SU-DHL-6 (cell line): ENCODE measurements around the gene AANAT.

Source experiments
- H2AFZ ChIP-seq: fragments of 200-600 bp; sonication (generic); 2 replicates; pipeline ENCODE4 v1.6.1; 2014; ENCODE audit warnings: low read depth, mild to moderate bottlenecking, moderate library complexity, mixed read lengths, antibody characterized with exemption, low read length; ENCODE audit not compliant: severe bottlenecking
- H3F3A ChIP-seq: fragments of 200-600 bp; shearing (Covaris generic); 2 replicates; pipeline ENCODE4 v1.6.0; 2016; ENCODE audit warnings: antibody characterized with exemption, mild to moderate bottlenecking; ENCODE audit not compliant: insufficient read depth
- H3K27ac ChIP-seq: fragments of 200-600 bp; sonication (generic); 2 replicates; pipeline ENCODE4 v1.5.1; 2016; ENCODE audit warnings: low read depth, mild to moderate bottlenecking, low read length, moderate library complexity, mixed read lengths
- H3K27me3 ChIP-seq: fragments of 200-600 bp; sonication (generic), shearing (Covaris generic); 2 replicates; pipeline ENCODE4 v1.6.0; 2014; ENCODE audit warnings: mild to moderate bottlenecking, low read length
- H3K36me3 ChIP-seq: fragments of 200-600 bp; sonication (generic); 2 replicates; pipeline ENCODE4 v1.6.1; 2014; ENCODE audit warnings: mild to moderate bottlenecking, low read length, mixed read lengths
- H3K4me2 ChIP-seq: fragments of 300-600, 200-600 bp; shearing (Covaris generic), sonication (generic); 2 replicates; pipeline ENCODE4 v1.6.0; 2014; ENCODE audit warnings: low read length, low read depth, mild to moderate bottlenecking; ENCODE audit not compliant: poor library complexity, severe bottlenecking
- H3K4me3 ChIP-seq: fragments of 200-600 bp; sonication (generic); 2 replicates; pipeline ENCODE4 v1.5.1; 2014; ENCODE audit warnings: antibody characterized with exemption, low read length, mild to moderate bottlenecking, mixed read lengths; ENCODE audit not compliant: insufficient read depth, poor library complexity, severe bottlenecking
- H3K79me2 ChIP-seq: fragments of 200-600 bp; sonication (generic); 2 replicates; pipeline ENCODE4 v1.6.1; 2014; ENCODE audit warnings: mild to moderate bottlenecking, low read length, moderate library complexity; ENCODE audit not compliant: insufficient read depth
- H3K9ac ChIP-seq: fragments of 200-600 bp; sonication (generic); 2 replicates; pipeline ENCODE4 v1.7.0; 2014; ENCODE audit warnings: mild to moderate bottlenecking, low read length
- H3K9me2 ChIP-seq: fragments of 200-600 bp; sonication (generic); replicated peaks from 2 replicates; pipeline ENCODE4 v1.6.1; 2014; ENCODE audit warnings: low read length; ENCODE audit not compliant: insufficient read depth
- H3K9me3 ChIP-seq: fragments of 200-600 bp; sonication (generic); 2 replicates; pipeline ENCODE4 v1.6.1; 2014; ENCODE audit warnings: low read length, mixed read lengths; ENCODE audit not compliant: insufficient read depth
- H4K20me1 ChIP-seq: fragments of 200-600 bp; sonication (generic); 2 replicates; pipeline ENCODE4 v1.6.1; 2014; ENCODE audit warnings: low read depth, mild to moderate bottlenecking, antibody characterized with exemption, low read length, moderate library complexity, mixed read lengths
- EZH2phosphoT487 ChIP-seq: fragments of 200-600 bp; sonication (generic), shearing (Covaris generic); conservative IDR thresholded peaks from 2 replicates; pipeline ENCODE4 v1.6.1; 2018; ENCODE audit warnings: mild to moderate bottlenecking, antibody characterized with exemption, low read length, moderate library complexity, mixed read lengths
- TF ChIP-seq, protein P1 (sequence below): fragments of 200-600 bp; sonication (generic); IDR thresholded peaks from one replicate; pipeline ENCODE4 v1.5.1; 2017; ENCODE audit warnings: antibody characterized with exemption, mild to moderate bottlenecking, low read length, moderate library complexity; ENCODE audit not compliant: insufficient read depth, poor library complexity, severe bottlenecking

The AANAT gene

GRCh38 chr17:76469076-76469990 is 1.9 kb downstream of the AANAT start:
- Histone ChIP-seq H3K9ac (no peak overlapping the region), H3K4me3 (no peak overlapping the region), H3K27me3 (no peaks in the 10 kb centered on the region), H3K9me3 (no peaks in the 10 kb centered on the region), H3F3A (no peaks in the 10 kb centered on the region), H3K9me2 (no peaks in the 10 kb centered on the region), H2AFZ (no peak overlapping the region), H3K79me2 (no peaks in the 10 kb centered on the region), H3K36me3 (no peaks in the 10 kb centered on the region), H3K4me2 (no peak overlapping the region), H3K27ac (no peak overlapping the region), H4K20me1 (no peaks in the 10 kb centered on the region)
- TF ChIP-seq, protein P1, sequence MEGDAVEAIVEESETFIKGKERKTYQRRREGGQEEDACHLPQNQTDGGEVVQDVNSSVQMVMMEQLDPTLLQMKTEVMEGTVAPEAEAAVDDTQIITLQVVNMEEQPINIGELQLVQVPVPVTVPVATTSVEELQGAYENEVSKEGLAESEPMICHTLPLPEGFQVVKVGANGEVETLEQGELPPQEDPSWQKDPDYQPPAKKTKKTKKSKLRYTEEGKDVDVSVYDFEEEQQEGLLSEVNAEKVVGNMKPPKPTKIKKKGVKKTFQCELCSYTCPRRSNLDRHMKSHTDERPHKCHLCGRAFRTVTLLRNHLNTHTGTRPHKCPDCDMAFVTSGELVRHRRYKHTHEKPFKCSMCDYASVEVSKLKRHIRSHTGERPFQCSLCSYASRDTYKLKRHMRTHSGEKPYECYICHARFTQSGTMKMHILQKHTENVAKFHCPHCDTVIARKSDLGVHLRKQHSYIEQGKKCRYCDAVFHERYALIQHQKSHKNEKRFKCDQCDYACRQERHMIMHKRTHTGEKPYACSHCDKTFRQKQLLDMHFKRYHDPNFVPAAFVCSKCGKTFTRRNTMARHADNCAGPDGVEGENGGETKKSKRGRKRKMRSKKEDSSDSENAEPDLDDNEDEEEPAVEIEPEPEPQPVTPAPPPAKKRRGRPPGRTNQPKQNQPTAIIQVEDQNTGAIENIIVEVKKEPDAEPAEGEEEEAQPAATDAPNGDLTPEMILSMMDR, result no peak
- TF ChIP-seq EZH2phosphoT487, result no peak

DNA sequence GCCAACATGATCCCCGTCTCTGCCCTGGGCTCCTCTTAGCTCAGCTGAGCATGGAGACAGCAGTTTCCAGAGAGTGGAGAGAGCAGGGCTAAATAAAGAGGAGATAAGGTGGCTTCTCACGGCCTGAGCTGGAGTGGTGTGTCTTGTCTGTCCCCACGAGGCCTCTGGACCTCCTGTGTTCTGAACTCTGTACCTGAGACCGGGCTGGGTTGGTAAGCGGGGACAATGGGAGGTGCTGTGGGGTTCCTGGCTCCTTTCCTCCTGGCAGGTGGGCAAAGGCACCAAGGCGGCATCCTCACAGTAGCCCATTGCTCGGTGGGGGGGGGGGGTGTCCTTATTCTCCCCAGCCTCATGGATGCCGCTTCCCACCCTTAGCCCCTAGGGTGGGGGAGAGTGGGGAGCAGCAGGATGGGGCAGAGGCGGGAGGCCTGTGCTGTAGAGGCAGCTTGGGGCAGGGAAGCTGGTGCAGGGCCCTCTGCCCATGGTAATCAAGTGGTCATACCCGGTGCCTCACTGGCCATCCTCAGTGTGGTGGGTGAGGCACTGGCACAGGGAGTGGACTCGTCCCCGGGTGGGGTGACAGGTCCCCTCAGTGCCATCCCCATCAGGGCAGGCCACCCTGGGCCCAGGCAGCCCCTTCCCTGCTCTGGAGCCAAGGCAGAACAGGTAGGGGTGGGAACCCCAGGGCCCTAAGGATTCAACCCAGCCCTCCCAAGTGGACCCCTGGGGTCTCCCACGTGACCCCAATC is 2.8 kb downstream of the AANAT start:
- no peak overlapping the region for H2AFZ ChIP-seq
- H3K27me3 ChIP-seq, result no peaks in the 10 kb centered on the region
- H3K4me2 ChIP-seq, result no peak overlapping the region
- H3F3A ChIP-seq, result no peaks in the 10 kb centered on the region
- no peaks in the 10 kb centered on the region for H3K9me2 ChIP-seq
- no peaks in the 10 kb centered on the region for H3K36me3 ChIP-seq
- no peak overlapping the region for H3K27ac ChIP-seq
- no peak overlapping the region for H3K9ac ChIP-seq
- no peak overlapping the region for H3K4me3 ChIP-seq
- no peaks in the 10 kb centered on the region for H3K79me2 ChIP-seq
- TF ChIP-seq, protein P1, result no peak
- no peak for TF ChIP-seq EZH2phosphoT487
- no peaks in the 10 kb centered on the region for H3K9me3 ChIP-seq
- no peaks in the 10 kb centered on the region for H4K20me1 ChIP-seq

DNA sequence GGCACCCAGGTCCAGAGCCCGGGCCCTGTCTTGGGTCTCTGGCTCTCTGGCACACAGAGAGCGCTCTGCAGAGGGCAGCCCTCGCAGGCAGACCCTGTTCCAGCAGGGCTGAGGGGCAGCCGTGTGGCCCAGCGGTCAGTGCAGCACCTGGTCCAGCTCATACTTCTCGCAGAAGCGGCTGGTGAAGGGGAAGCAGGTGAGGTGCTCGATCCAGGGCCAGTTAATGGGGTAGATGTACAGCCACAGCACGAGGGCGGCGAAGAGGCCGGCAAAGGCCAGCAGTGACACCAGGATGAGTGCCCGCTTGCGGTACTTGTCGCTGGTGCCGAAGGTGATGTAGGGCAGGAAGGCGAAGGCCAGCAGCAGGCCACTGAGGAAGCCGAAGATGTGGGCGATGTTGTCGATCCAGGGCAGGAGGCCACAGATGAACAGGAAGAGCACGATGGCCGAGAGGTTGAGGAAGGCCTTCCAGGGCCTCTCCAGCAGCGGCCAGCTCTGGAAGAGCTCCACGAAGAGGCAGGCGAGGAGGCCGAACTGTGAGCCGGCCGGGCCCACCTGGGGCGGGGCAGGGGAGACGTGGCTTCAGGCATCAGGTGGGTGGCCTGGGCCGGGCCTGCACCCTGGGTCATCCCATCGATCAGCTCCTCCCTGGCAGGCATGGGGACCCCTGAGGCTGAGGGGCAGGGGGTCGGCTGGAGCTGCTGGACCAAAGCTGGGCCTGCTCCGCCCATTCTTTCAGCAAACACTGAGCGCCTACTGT is 4.3 kb downstream of the AANAT start:
- Histone ChIP-seq H3K36me3 (no peaks in the 10 kb centered on the region), H3K9ac (no peak overlapping the region), H3K79me2 (no peaks in the 10 kb centered on the region), H3K4me3 (no peak overlapping the region), H3K4me2 (no peak overlapping the region), H2AFZ (no peak overlapping the region), H3K27ac (no peak overlapping the region), H3K9me2 (no peaks in the 10 kb centered on the region), H3K9me3 (no peaks in the 10 kb centered on the region), H3K27me3 (no peaks in the 10 kb centered on the region), H4K20me1 (no peaks in the 10 kb centered on the region), H3F3A (no peaks in the 10 kb centered on the region)
- TF ChIP-seq, protein P1, result no peak
- no peak for TF ChIP-seq EZH2phosphoT487
